ENCODE results near the gene DOCK1. TPM values are rescaled to one million over a fixed set of nuclear protein-coding genes. Genes with fewer than 3 reads are reported as not detected.

Gene DOCK1
- polyA plus RNA-seq, 1 of the 3 experiments (the other 2 are of a cell fraction): 15.5 TPM

GRCh38 chr10:127210936-127211466 lies 305.8 kb downstream of the DOCK1 start:
- Histone ChIP-seq H3K9me3 (no peaks in the 10 kb centered on the region), H2AFZ (ENCODE audit: low read depth) (no peak overlapping the region), H3K27ac (ENCODE audit: low read depth in 2 of 2, low read length in 1 of 2) (no peak overlapping the region), H3K4me3 (ENCODE audit: low read depth in 2 of 2, low read length in 1 of 2) (no peak overlapping the region), H4K20me1 (ENCODE audit: insufficient read depth) (no peaks in the 10 kb centered on the region), H3K79me2 (ENCODE audit: insufficient read depth) (no peaks in the 10 kb centered on the region), H3K9me2 (no peaks in the 10 kb centered on the region), H3K4me1 (ENCODE audit: control insufficient read depth in 1 of 2, insufficient read depth in 2 of 2, low read depth in 1 of 2, low read length in 1 of 2) (no peaks in the 10 kb centered on the region), H3K4me2 (no peak overlapping the region), H3K36me3 (replicated peaks in 1 of 2; ENCODE audit: control insufficient read depth in 1 of 2, insufficient read depth in 2 of 2, low read length in 1 of 2) (no peaks in the 10 kb centered on the region), H3K9ac (no peak overlapping the region), H3F3A (replicated peaks; ENCODE audit: insufficient read depth) (no peaks in the 10 kb centered on the region), H3K27me3 (ENCODE audit: insufficient read depth) (no peaks in the 10 kb centered on the region)
- no peak for DNase-seq
- WGBS (ENCODE audit: low lambda C conversion rate): 97% methylated on average over 6 of the region's 7 CpGs
- no peak for TF ChIP-seq YY1 (IDR thresholded peaks at IDR 0.05; ENCODE audit: low read depth)
- TF ChIP-seq FOSL2 (IDR thresholded peaks at IDR 0.05; ENCODE audit: borderline replicate concordance, low read depth): no peak
- no peak for TF ChIP-seq MXI1 (IDR thresholded peaks at IDR 0.05; ENCODE audit: low read depth, low read length)
- TF ChIP-seq RAD21 (IDR thresholded peaks at IDR 0.05; ENCODE audit: low read length): no peak
- TF ChIP-seq FOXJ3 (CRISPR knock-in tag; IDR thresholded peaks at IDR 0.05): no peak
- TF ChIP-seq CHD2 (IDR thresholded peaks at IDR 0.05; ENCODE audit: low read length, partially characterized antibody): no peak
- TF ChIP-seq REST (IDR thresholded peaks at IDR 0.05; ENCODE audit: low read depth, low read length): no peak
- no peak for TF ChIP-seq NFIC (IDR thresholded peaks at IDR 0.05; ENCODE audit: borderline replicate concordance)
- TF ChIP-seq MAX (IDR thresholded peaks at IDR 0.05; ENCODE audit: low read depth): no peak
- no peak for TF ChIP-seq POLR2AphosphoS5 (IDR thresholded peaks at IDR 0.05; ENCODE audit: low read depth, low read length)
- POLR2A ChIA-PET: no interaction called here
- CTCF ChIA-PET: no interaction called here

- H3K9me3 ChIP-seq: no peaks in the 10 kb centered on the region
- no peaks in the 10 kb centered on the region for H3K9me2 ChIP-seq
- H2AFZ ChIP-seq (ENCODE audit: low read depth): no peak overlapping the region
- H3K27ac ChIP-seq (ENCODE audit: low read depth in 2 of 2, low read length in 1 of 2): no peak overlapping the region
- H3K27me3 ChIP-seq (ENCODE audit: insufficient read depth): no peaks in the 10 kb centered on the region
- POLR2A ChIA-PET: no interaction called here
- H3K4me3 ChIP-seq (ENCODE audit: low read depth in 2 of 2, low read length in 1 of 2): no peak overlapping the region
- no peak for DNase-seq
- H3K4me1 ChIP-seq (ENCODE audit: control insufficient read depth in 1 of 2, insufficient read depth in 2 of 2, low read depth in 1 of 2, low read length in 1 of 2): peaks cover 6 to 7% of the 10 kb centered on the region in 2 experiments; a peak in 3 of 4 replicates
- H3K79me2 ChIP-seq (ENCODE audit: insufficient read depth): no peaks in the 10 kb centered on the region
- CTCF ChIA-PET: interaction anchor here (0.7 to 1.2 kb wide), 2 partner anchors 30 to 694 kb away, joined by 3 read pairs; no protein-coding TSS in a partner anchor
- no peak overlapping the region for H3K9ac ChIP-seq
- no peaks in the 10 kb centered on the region for H3F3A ChIP-seq (replicated peaks; ENCODE audit: insufficient read depth)
- H4K20me1 ChIP-seq (ENCODE audit: insufficient read depth): no peaks in the 10 kb centered on the region
- WGBS (ENCODE audit: low lambda C conversion rate): 93% methylated on average over 4 of the region's 4 CpGs
- no peak overlapping the region for H3K4me2 ChIP-seq
- H3K36me3 ChIP-seq (replicated peaks in 1 of 2; ENCODE audit: control insufficient read depth in 1 of 2, insufficient read depth in 2 of 2, low read length in 1 of 2): no peaks in the 10 kb centered on the region
- TF ChIP-seq RCOR1 (IDR thresholded peaks at IDR 0.05; ENCODE audit: low read length) (no peak), FOSL2 (IDR thresholded peaks at IDR 0.05; ENCODE audit: borderline replicate concordance, low read depth) (no peak), YY1 (IDR thresholded peaks at IDR 0.05; ENCODE audit: low read depth) (no peak), REST (IDR thresholded peaks at IDR 0.05; ENCODE audit: low read depth, low read length) (no peak), CHD2 (IDR thresholded peaks at IDR 0.05; ENCODE audit: low read length, partially characterized antibody) (no peak), PBX3 (IDR thresholded peaks at IDR 0.05) (no peak), RXRA (IDR thresholded peaks at IDR 0.05; ENCODE audit: borderline replicate concordance, low read depth) (no peak), SMC3 (IDR thresholded peaks at IDR 0.05; ENCODE audit: low read depth, low read length) (no peak), EZH2phosphoT487 (IDR thresholded peaks at IDR 0.05; ENCODE audit: borderline replicate concordance, low read depth) (no peak), JUND (IDR thresholded peaks at IDR 0.05) (no peak), TCF12 (IDR thresholded peaks at IDR 0.05) (no peak), RAD21 (IDR thresholded peaks at IDR 0.05; ENCODE audit: low read length) (no peak)
Observed at GRCh38 chr10:127215866-127216265, 310.6 kb downstream of the DOCK1 start.

All from SK-N-SH (cell line).